B cell (primary cell): Measurements from ENCODE around the gene TBX15. TPM values are rescaled to one million over a fixed set of nuclear protein-coding genes. Genes with fewer than 3 reads are reported as not detected.

Experiments used
- ATAC-seq: fragments of 200-7000 bp; cut with Tn5 transposase; one replicate; pipeline ENCODE4 v1.10.0; 2021; ENCODE audit warnings: low read depth, mild to moderate bottlenecking, moderate number of reproducible peaks, moderate library complexity
- CTCF ChIA-PET: fragments of 350-600 bp; sonication (Branson Sonifier 250); formaldehyde crosslinking; loops from one replicate; lab custom pipeline; 2021; ENCODE audit warnings: antibody characterized with exemption, inconsistent platforms; lab: Charles Lee
- POLR2A ChIA-PET: fragments of 350-600 bp; sonication (Branson Sonifier 250); formaldehyde crosslinking; loops from one replicate; lab custom pipeline; 2021; ENCODE audit warnings: antibody characterized with exemption; lab: Charles Lee
- DNase-seq: peaks from one replicate; pipeline ENCODE4 v3.0.0; 2013
- H2AFZ ChIP-seq: 2 replicates; pipeline ENCODE4 v1.6.1; 2012; ENCODE audit warnings: mild to moderate bottlenecking, low read depth, low read length; ENCODE audit not compliant: insufficient read depth, poor library complexity, severe bottlenecking
- H3K27ac ChIP-seq, 2 donors: 1 replicate in 1 of 2; 2 replicates in 1 of 2; pipeline ENCODE4 v1.5.1; 2012 to 2013; ENCODE audit warnings: low read length in 2 of 2, mild to moderate bottlenecking in 2 of 2, moderate library complexity in 1 of 2
- H3K27me3 ChIP-seq, 4 experiments: fragments of 200-600 bp in 1 of 4; sonication (generic) in 1 of 4; replicated peaks in 1 of 4; 1 replicate in 2 of 4; 2 replicates in 2 of 4; pipeline versions ENCODE4 v1.6.1 to v1.7.0; 2013 to 2016; ENCODE audit warnings: low read length in 3 of 4, mild to moderate bottlenecking in 2 of 4, mixed read lengths in 1 of 4, moderate library complexity in 1 of 4; ENCODE audit not compliant: insufficient read depth in 4 of 4, control insufficient read depth in 3 of 4; ENCODE audit errors: control extremely low read depth in 1 of 4
- H3K36me3 ChIP-seq, 2 experiments: replicated peaks in 1 of 2; 1 replicate in 1 of 2; 2 replicates in 1 of 2; pipeline versions ENCODE4 v1.6.1 to v1.7.1; 2013; ENCODE audit warnings: low read length in 1 of 2; ENCODE audit not compliant: insufficient read depth in 2 of 2, control insufficient read depth in 1 of 2; ENCODE audit errors: control extremely low read depth in 1 of 2, extremely low read depth in 1 of 2
- H3K4me1 ChIP-seq, 2 donors: fragments of 200-600 bp in 1 of 2; sonication (generic) in 1 of 2; 1 replicate in 1 of 2; 2 replicates in 1 of 2; pipeline versions ENCODE4 v1.5.1 to v1.6.1; 2013 to 2017; ENCODE audit warnings: low read length in 2 of 2; ENCODE audit not compliant: control insufficient read depth in 2 of 2, insufficient read depth in 2 of 2
- H3K4me2 ChIP-seq: replicated peaks from 2 replicates; pipeline ENCODE3; 2012; ENCODE audit warnings: mild to moderate bottlenecking, low read depth, low read length; ENCODE audit not compliant: poor library complexity, severe bottlenecking
- H3K4me3 ChIP-seq, 5 experiments: fragments of 200-600 bp in 1 of 5; sonication (generic) in 1 of 5; 1 replicate in 3 of 5; 2 replicates in 2 of 5; pipeline versions ENCODE4 v1.5.1 to v1.7.0; 2011 to 2016; ENCODE audit warnings: low read length in 4 of 5, mild to moderate bottlenecking in 4 of 5, low read depth in 2 of 5, control low read depth in 1 of 5, moderate library complexity in 1 of 5; ENCODE audit not compliant: insufficient read depth in 1 of 5; ENCODE audit errors: control extremely low read depth in 1 of 5, extremely low read depth in 1 of 5
- H3K79me2 ChIP-seq: fragments of 200-600 bp; sonication (generic); one replicate; pipeline ENCODE4 v1.6.0; 2016; ENCODE audit warnings: low read length; ENCODE audit not compliant: control insufficient read depth, insufficient read depth
- H3K9ac ChIP-seq: fragments of 200-600 bp; sonication (generic); 2 replicates; pipeline ENCODE4 v1.6.1; 2017; ENCODE audit warnings: mild to moderate bottlenecking, low read length, moderate library complexity
- H3K9me3 ChIP-seq, 3 donors: one replicate each; pipeline versions ENCODE4 v1.6.1 to v1.7.1; 2013; ENCODE audit warnings: low read length in 2 of 3; ENCODE audit not compliant: control insufficient read depth in 2 of 3, insufficient read depth in 1 of 3; ENCODE audit errors: control extremely low read depth in 1 of 3
- H4K20me1 ChIP-seq: 2 replicates; pipeline ENCODE4 v1.6.0; 2012; ENCODE audit warnings: mild to moderate bottlenecking, low read length; ENCODE audit not compliant: insufficient read depth, control insufficient read depth, poor library complexity, severe bottlenecking
- H3K27ac Mint-ChIP-seq: one replicate; pipeline ENCODE4 v1.8.0; 2021; ENCODE audit warnings: mixed read lengths
- H3K27me3 Mint-ChIP-seq: one replicate; pipeline ENCODE4 v1.8.0; 2021; ENCODE audit warnings: mixed read lengths
- H3K4me1 Mint-ChIP-seq: one replicate; pipeline ENCODE4 v1.8.0; 2021; ENCODE audit warnings: mixed read lengths
- H3K4me3 Mint-ChIP-seq: one replicate; pipeline ENCODE4 v1.8.0; 2021; ENCODE audit warnings: mixed read lengths
- H3K9me3 Mint-ChIP-seq: one replicate; pipeline ENCODE4 v1.8.0; 2022; ENCODE audit warnings: mixed read lengths; ENCODE audit not compliant: insufficient read depth
- CTCF ChIP-seq: fragments of 200-600 bp; IDR thresholded peaks from one replicate; pipeline ENCODE4 v1.8.0; 2022; ENCODE audit warnings: antibody characterized with exemption, mild to moderate bottlenecking
- EZH2 ChIP-seq: IDR thresholded peaks from 2 replicates; pipeline ENCODE4 v1.6.1; 2012; ENCODE audit warnings: borderline replicate concordance, low read depth, mild to moderate bottlenecking, moderate library complexity, low read length; ENCODE audit not compliant: insufficient read depth, poor library complexity, severe bottlenecking
- WGBS: methylation state at CpG from one replicate; pipeline ENCODE4 v1.1.5; 2013; ENCODE audit warnings: missing lambda C conversion rate; ENCODE audit not compliant: insufficient coverage; 5-methylcytosine and 5-hydroxymethylcytosine counted together
- intact Hi-C: fragments of 100-400 bp; cut with micrococcal nuclease; formaldehyde crosslinking; loops from one replicate; pipeline ENCODE4 v1.10.0; 2022
- polyA plus RNA-seq: library from polyadenylated mRNA; depleted of rRNA; stranded (reverse); fragments of >200 nt; gene quantifications from 2 replicates; pipeline ENCODE4 v1.2.3, GENCODE V29; 2012
- total RNA-seq, 2 donors: library from RNA; stranded (reverse); fragments of 120-200 nt in 1 of 2; gene quantifications; 1 replicate in 1 of 2; 2 replicates in 1 of 2; pipeline versions ENCODE4 v1.2.3 to v1.2.4, GENCODE V29; 2013 to 2022

TBX15 gene
- total and polyA plus RNA-seq, 2 donors (not counting 1 experiment from before 2014, with no cell fraction given), result 0.03 to 0.15 TPM

DNA sequence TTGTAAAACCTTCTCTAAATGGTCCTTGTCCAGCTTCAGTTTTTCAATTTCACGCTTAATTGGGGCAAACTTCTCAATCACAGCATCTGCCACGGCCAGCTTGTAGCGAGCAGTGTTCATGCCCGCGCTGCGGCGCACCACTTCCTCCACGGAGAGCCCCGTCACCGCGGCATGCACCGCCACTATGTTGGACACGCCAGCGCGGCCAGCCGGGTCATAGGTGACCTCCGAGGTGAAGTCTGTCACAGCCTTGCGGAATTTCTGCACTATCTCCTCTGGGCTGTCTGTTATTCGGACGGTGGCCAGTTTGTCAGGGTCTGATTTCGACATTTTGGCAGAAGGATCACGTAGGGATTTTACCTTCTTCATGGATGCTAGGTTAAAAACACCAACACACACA, 44.8 kb upstream of the TBX15 start:
- Histone ChIP-seq H3K27ac (no peak overlapping the region), H3K9ac (no peak overlapping the region), H3K36me3 (peaks cover 5 to 6% of the 10 kb centered on the region in 2 experiments), H3K4me3 (no peak overlapping the region), H3K9me3 (no peaks in the 10 kb centered on the region), H2AFZ (no peak overlapping the region), H4K20me1 (no peaks in the 10 kb centered on the region), H3K27me3 (no peaks in the 10 kb centered on the region), H3K4me1 (no peaks in the 10 kb centered on the region), H3K4me2 (no peak overlapping the region), H3K79me2 (no peaks in the 10 kb centered on the region)
- intact Hi-C loops, result no loop called here
- Mint-ChIP-seq H3K4me1 (no peaks in the 10 kb centered on the region), H3K27ac (no peak overlapping the region), H3K27me3 (no peaks in the 10 kb centered on the region), H3K9me3 (no peaks in the 10 kb centered on the region), H3K4me3 (no peak overlapping the region)
- DNase-seq, result no peak
- ChIA-PET POLR2A (no interaction called here), CTCF (no interaction called here)
- over 99% methylated on average over 21 of the region's 22 CpGs for WGBS
- TF ChIP-seq CTCF (no peak), EZH2 (no peak)
- ATAC-seq, result no peak

GRCh38 chr1:119027759-119028158, 39.6 kb upstream of the TBX15 start:
- Histone ChIP-seq H3K4me1 (no peaks in the 10 kb centered on the region), H4K20me1 (no peaks in the 10 kb centered on the region), H3K9ac (no peak overlapping the region), H3K27me3 (no peaks in the 10 kb centered on the region), H3K36me3 (peaks cover under 1 to 2% of the 10 kb centered on the region in 2 experiments), H3K9me3 (no peaks in the 10 kb centered on the region), H3K27ac (no peak overlapping the region), H2AFZ (no peak overlapping the region), H3K4me2 (no peak overlapping the region), H3K79me2 (no peaks in the 10 kb centered on the region), H3K4me3 (no peak overlapping the region)
- 100% methylated on average over 1 of the region's 1 CpG for WGBS
- no peaks in the 10 kb centered on the region for H3K9me3 Mint-ChIP-seq
- no peaks in the 10 kb centered on the region for H3K27me3 Mint-ChIP-seq
- no peak overlapping the region for H3K4me3 Mint-ChIP-seq
- no peak for DNase-seq
- intact Hi-C loops, result no loop called here
- TF ChIP-seq EZH2 (no peak), CTCF (no peak)
- H3K27ac Mint-ChIP-seq, result no peak overlapping the region
- no peak for ATAC-seq
- CTCF ChIA-PET, result no interaction called here
- H3K4me1 Mint-ChIP-seq, result no peaks in the 10 kb centered on the region
- POLR2A ChIA-PET, result no interaction called here
